Fibroblast of mammary gland (primary cell): ENCODE measurements around the gene TPRN.

Experiments used
- DNase-seq: peaks from one replicate; pipeline ENCODE4 v3.0.0-alpha.2; 2010; ENCODE audit warnings: low read depth
- H3K4me3 ChIP-seq: 2 replicates; pipeline ENCODE4 v1.5.1; 2011; ENCODE audit warnings: low read depth, mild to moderate bottlenecking, low read length, moderate library complexity; ENCODE audit not compliant: control insufficient read depth
- CTCF ChIP-seq: conservative IDR thresholded peaks from 2 replicates; pipeline ENCODE4 v1.5.1; 2011; ENCODE audit warnings: low read depth, low read length, inconsistent platforms; ENCODE audit not compliant: control insufficient read depth, insufficient read depth

TPRN gene

GRCh38 chr9:137178939-137179630 lies 21.5 kb downstream of the TPRN start:
- H3K4me3 ChIP-seq = no peak overlapping the region
- DNase-seq = no peak
- no peak for TF ChIP-seq CTCF

GRCh38 chr9:137178201-137178938 lies 22.2 kb downstream of the TPRN start:
- no peak for TF ChIP-seq CTCF
- no peak for DNase-seq
- H3K4me3 ChIP-seq = no peak overlapping the region

- DNase-seq = peak; percentile 34
- H3K4me3 ChIP-seq = no peak overlapping the region
- peak; percentile 71 for TF ChIP-seq CTCF
Observed at GRCh38 chr9:137176302-137177182, 24.0 kb downstream of the TPRN start.

GRCh38 chr9:137175345-137175961 lies 25.1 kb downstream of the TPRN start:
- DNase-seq = no peak
- no peak for TF ChIP-seq CTCF
- no peak overlapping the region for H3K4me3 ChIP-seq

- no peak overlapping the region for H3K4me3 ChIP-seq
- no peak for TF ChIP-seq CTCF
- DNase-seq = no peak
Observed at GRCh38 chr9:137174722-137175293, 25.7 kb downstream of the TPRN start.
